ES-I3 (cell line): ENCODE measurements around the gene WDHD1.
"Not testable (repeated sequence)": the region's sequence is repeated elsewhere in the genome, so short reads cannot be mapped to it uniquely, and the experiment has no call there.

Experiments
- H3K36me3 ChIP-seq: 2 replicates; pipeline ENCODE4 v1.6.1; 2013; ENCODE audit warnings: mild to moderate bottlenecking, low read length, control low read depth, moderate library complexity; ENCODE audit not compliant: insufficient read depth
- H3K4me1 ChIP-seq: 2 replicates; pipeline ENCODE4 v1.6.1; 2013; ENCODE audit warnings: mild to moderate bottlenecking, control low read depth, low read length; ENCODE audit not compliant: insufficient read depth
- H3K9ac ChIP-seq: 2 replicates; pipeline ENCODE4 v1.6.1; 2013; ENCODE audit warnings: low read depth, mild to moderate bottlenecking, low read length, moderate library complexity
- H3K9me3 ChIP-seq: 2 replicates; pipeline ENCODE4 v1.6.1; 2013; ENCODE audit warnings: mild to moderate bottlenecking, low read length, moderate library complexity; ENCODE audit not compliant: control insufficient read depth, insufficient read depth

WDHD1 gene

GRCh38 chr14:55025948-55026347, 951 bp downstream of the WDHD1 start:
- Histone ChIP-seq H3K9ac (peak overlapping the region; percentile 86), H3K9me3 (no peaks in the 10 kb centered on the region), H3K36me3 (peaks cover 15% of the 10 kb centered on the region), H3K4me1 (peaks cover 22% of the 10 kb centered on the region; the same call in 1 of the 2 replicates)

GRCh38 chr14:55024365-55024764, 2.5 kb downstream of the WDHD1 start:
- H3K9ac ChIP-seq, H3K9me3 ChIP-seq: not testable (repeated sequence)
- peaks cover 20% of the 10 kb centered on the region for H3K36me3 ChIP-seq
- peaks cover 13% of the 10 kb centered on the region; the same call in 1 of the 2 replicates for H3K4me1 ChIP-seq

GRCh38 chr14:55019968-55020554, 6.8 kb downstream of the WDHD1 start:
- H3K9ac ChIP-seq: no peak overlapping the region
- H3K9me3 ChIP-seq: no peaks in the 10 kb centered on the region
- H3K4me1 ChIP-seq: peaks cover 13% of the 10 kb centered on the region; the same call in 1 of the 2 replicates
- peaks cover 26% of the 10 kb centered on the region for H3K36me3 ChIP-seq

GRCh38 chr14:55015006-55015405, 11.9 kb downstream of the WDHD1 start:
- H3K36me3 ChIP-seq: peaks cover 27% of the 10 kb centered on the region
- no peaks in the 10 kb centered on the region for H3K9me3 ChIP-seq
- no peak overlapping the region for H3K9ac ChIP-seq
- H3K4me1 ChIP-seq: no peaks in the 10 kb centered on the region

- no peaks in the 10 kb centered on the region for H3K9me3 ChIP-seq
- H3K36me3 ChIP-seq: peaks cover 35% of the 10 kb centered on the region
- H3K9ac ChIP-seq: no peak overlapping the region
- no peaks in the 10 kb centered on the region for H3K4me1 ChIP-seq
Measured at GRCh38 chr14:55005071-55005470, 21.8 kb downstream of the WDHD1 start.

GRCh38 chr14:55000381-55000780, 26.5 kb downstream of the WDHD1 start:
- H3K4me1 ChIP-seq: no peaks in the 10 kb centered on the region
- no peak overlapping the region for H3K9ac ChIP-seq
- no peaks in the 10 kb centered on the region for H3K9me3 ChIP-seq
- peaks cover 36% of the 10 kb centered on the region for H3K36me3 ChIP-seq

- Histone ChIP-seq H3K4me1 (no peaks in the 10 kb centered on the region), H3K9ac (no peak overlapping the region), H3K36me3 (peaks cover 23% of the 10 kb centered on the region), H3K9me3 (no peaks in the 10 kb centered on the region)
Measured at GRCh38 chr14:54985156-54985555, 41.7 kb downstream of the WDHD1 start.

- H3K9me3 ChIP-seq: no peaks in the 10 kb centered on the region
- H3K4me1 ChIP-seq: no peaks in the 10 kb centered on the region
- peaks cover 19% of the 10 kb centered on the region for H3K36me3 ChIP-seq
- H3K9ac ChIP-seq: no peak overlapping the region
Measured at GRCh38 chr14:54981698-54982097, 45.2 kb downstream of the WDHD1 start.

GRCh38 chr14:54979039-54979438, 47.9 kb downstream of the WDHD1 start:
- H3K4me1 ChIP-seq: no peaks in the 10 kb centered on the region
- no peak overlapping the region for H3K9ac ChIP-seq
- peaks cover 20% of the 10 kb centered on the region for H3K36me3 ChIP-seq
- H3K9me3 ChIP-seq: no peaks in the 10 kb centered on the region

- Histone ChIP-seq H3K4me1 (no peaks in the 10 kb centered on the region), H3K9ac (no peak overlapping the region), H3K36me3 (peaks cover 15% of the 10 kb centered on the region), H3K9me3 (no peaks in the 10 kb centered on the region)
Measured at GRCh38 chr14:54976316-54976715, 50.6 kb downstream of the WDHD1 start.

- H3K4me1 ChIP-seq: no peaks in the 10 kb centered on the region
- no peak overlapping the region for H3K9ac ChIP-seq
- peaks cover 15% of the 10 kb centered on the region for H3K36me3 ChIP-seq
- H3K9me3 ChIP-seq: no peaks in the 10 kb centered on the region
Measured at GRCh38 chr14:54975856-54976255, 51.0 kb downstream of the WDHD1 start.

- Histone ChIP-seq H3K9me3 (no peaks in the 10 kb centered on the region), H3K36me3 (peaks cover 15% of the 10 kb centered on the region), H3K4me1 (no peaks in the 10 kb centered on the region), H3K9ac (no peak overlapping the region)
Measured at GRCh38 chr14:54974788-54975414, 52.0 kb downstream of the WDHD1 start.

- Histone ChIP-seq H3K9ac (no peak overlapping the region), H3K36me3 (peaks cover 6% of the 10 kb centered on the region), H3K4me1 (no peaks in the 10 kb centered on the region), H3K9me3 (no peaks in the 10 kb centered on the region)
Measured at GRCh38 chr14:54967496-54967895, 59.4 kb downstream of the WDHD1 start.

- Histone ChIP-seq H3K9me3 (no peaks in the 10 kb centered on the region), H3K9ac (no peak overlapping the region), H3K4me1 (no peaks in the 10 kb centered on the region), H3K36me3 (peaks cover 24% of the 10 kb centered on the region)
Measured at GRCh38 chr14:54955143-54955542, 71.8 kb downstream of the WDHD1 start.

GRCh38 chr14:54953609-54954008, 73.3 kb downstream of the WDHD1 start:
- H3K36me3 ChIP-seq: peaks cover 21% of the 10 kb centered on the region
- not testable (repeated sequence) for H3K9me3 ChIP-seq, H3K9ac ChIP-seq, H3K4me1 ChIP-seq
